Sigmoid colon (tissue), 7 donors: ENCODE measurements around the gene RFNG. TPM values are rescaled to one million over a fixed set of nuclear protein-coding genes. Genes with fewer than 3 reads are reported as not detected.

Experiments used
- DNase-seq: peaks from one replicate; pipeline ENCODE4 v3.0.0-alpha.2; 2019
- H3K27ac ChIP-seq, 4 donors: fragments of 200-600 bp; sonication (generic); one replicate each; pipeline ENCODE4 v1.5.1; 2016 to 2019; ENCODE audit warnings: mild to moderate bottlenecking in 1 of 4
- H3K27me3 ChIP-seq, 3 donors: fragments of 200-600 bp; sonication (generic); one replicate each; pipeline ENCODE4 v1.5.1; 2019; ENCODE audit warnings: mild to moderate bottlenecking in 1 of 3
- H3K36me3 ChIP-seq, 4 donors: fragments of 200-600 bp; sonication (generic); one replicate each; pipeline ENCODE4 v1.5.1; 2016 to 2019
- H3K4me1 ChIP-seq, 4 donors: fragments of 200-600 bp; sonication (generic); one replicate each; pipeline ENCODE4 v1.5.1; 2017 to 2019
- H3K4me3 ChIP-seq, 4 donors: fragments of 200-600 bp; sonication (generic); one replicate each; pipeline ENCODE4 v1.5.1; 2017 to 2019; ENCODE audit warnings: mild to moderate bottlenecking in 2 of 4, moderate library complexity in 1 of 4
- H3K9me3 ChIP-seq, 4 donors: fragments of 200-600 bp in 3 of 4; sonication (generic) in 3 of 4; one replicate each; pipeline versions ENCODE4 v1.5.1 to v1.6.1; 2013 to 2019
- EP300 ChIP-seq, 4 donors: sonication (generic); formaldehyde crosslinking; IDR thresholded peaks; one replicate each; pipeline ENCODE4 v1.6.1; 2017; ENCODE audit warnings: antibody characterized with exemption in 4 of 4
- POLR2A ChIP-seq, 2 donors: fragments of 450-650 bp; IDR thresholded peaks; one replicate each; pipeline ENCODE4 v1.6.1; 2016; ENCODE audit warnings: antibody characterized with exemption in 2 of 2, mild to moderate bottlenecking in 2 of 2, moderate library complexity in 2 of 2
- POLR2AphosphoS5 ChIP-seq, 4 donors: sonication (generic); formaldehyde crosslinking; IDR thresholded peaks; one replicate each; pipeline ENCODE4 v1.6.1; 2017; ENCODE audit warnings: antibody characterized with exemption in 4 of 4
- WGBS, 2 donors: extraction: QIAGEN DNeasy Blood & Tissue Kit; methylation state at CpG; one replicate each; pipeline ENCODE4 v1.1.7; 2013; 5-methylcytosine and 5-hydroxymethylcytosine counted together
- intact Hi-C: fragments of 100-400 bp; cut with DNase I; formaldehyde crosslinking; loops from one replicate; pipeline ENCODE4 v1.15.1; 2023
- polyA plus RNA-seq, 3 donors: library from polyadenylated mRNA; stranded (reverse); fragments of 200-250 nt; gene quantifications; one replicate each; pipeline ENCODE4 v1.2.3, GENCODE V29; 2013
- total RNA-seq, 4 donors: library from RNA; depleted of rRNA; stranded (reverse); fragments of >200 nt; gene quantifications; one replicate each; pipeline ENCODE4 v1.1.0, GENCODE V29; 2016
- TF ChIP-seq, protein P1 (sequence below), 4 experiments: fragments of 450-650 bp in 3 of 4; fragments of 200-600 bp in 1 of 4; IDR thresholded peaks; one replicate each; pipeline ENCODE4 v1.5.1; 2016 to 2019; ENCODE audit warnings: antibody characterized with exemption in 4 of 4, mild to moderate bottlenecking in 3 of 4, moderate library complexity in 2 of 4
- donor health status: healthy with polysubstance abuse.
- donor health status: Bipolar disorder and iron deficiency.
- donor health status: healthy.

Gene RFNG
- total and polyA plus RNA-seq, 7 donors, result 13.6 to 38.6 (median 33.5) TPM

DNA sequence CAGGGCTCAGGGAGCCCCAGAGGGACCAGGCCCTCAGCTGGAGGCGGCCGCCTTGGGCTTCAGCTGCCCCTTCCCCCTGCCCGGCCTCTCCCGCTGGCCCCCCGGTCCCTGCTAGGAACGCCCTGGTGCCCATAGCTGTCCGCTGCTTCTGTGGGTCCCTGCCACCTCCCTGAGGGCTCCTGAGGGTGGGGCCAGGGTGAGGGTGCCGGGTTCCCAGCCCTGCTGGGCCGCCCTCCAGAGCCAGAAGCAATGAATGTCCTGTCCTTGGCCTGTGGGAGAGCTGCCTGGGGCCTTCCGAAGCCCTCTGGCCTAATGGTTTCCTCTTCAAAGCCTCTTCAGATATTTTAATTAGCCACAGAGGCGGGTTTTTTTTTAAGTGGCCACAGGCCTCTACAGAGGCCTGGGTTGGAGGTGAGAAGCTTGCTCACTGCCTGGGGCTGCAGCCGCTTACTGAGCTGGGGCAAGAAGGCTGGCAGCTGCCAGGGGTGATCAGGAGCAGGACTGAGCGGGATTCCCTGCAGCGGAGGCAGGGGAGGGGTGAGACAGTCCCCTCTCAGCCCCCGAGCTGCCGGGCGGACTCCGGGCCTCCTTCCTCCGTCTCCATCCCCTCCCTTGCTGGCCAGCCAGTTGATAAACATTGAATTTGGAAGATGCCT is 38.8 kb downstream of the RFNG start:
- H3K4me3 ChIP-seq, result peak overlapping the region in 1 of 4 donors; percentile 6
- TF ChIP-seq POLR2A (IDR thresholded peaks at IDR 0.05) (no peak), POLR2AphosphoS5 (IDR thresholded peaks at IDR 0.05) (no peak), EP300 (IDR thresholded peaks at IDR 0.05) (no peak)
- TF ChIP-seq, protein P1, sequence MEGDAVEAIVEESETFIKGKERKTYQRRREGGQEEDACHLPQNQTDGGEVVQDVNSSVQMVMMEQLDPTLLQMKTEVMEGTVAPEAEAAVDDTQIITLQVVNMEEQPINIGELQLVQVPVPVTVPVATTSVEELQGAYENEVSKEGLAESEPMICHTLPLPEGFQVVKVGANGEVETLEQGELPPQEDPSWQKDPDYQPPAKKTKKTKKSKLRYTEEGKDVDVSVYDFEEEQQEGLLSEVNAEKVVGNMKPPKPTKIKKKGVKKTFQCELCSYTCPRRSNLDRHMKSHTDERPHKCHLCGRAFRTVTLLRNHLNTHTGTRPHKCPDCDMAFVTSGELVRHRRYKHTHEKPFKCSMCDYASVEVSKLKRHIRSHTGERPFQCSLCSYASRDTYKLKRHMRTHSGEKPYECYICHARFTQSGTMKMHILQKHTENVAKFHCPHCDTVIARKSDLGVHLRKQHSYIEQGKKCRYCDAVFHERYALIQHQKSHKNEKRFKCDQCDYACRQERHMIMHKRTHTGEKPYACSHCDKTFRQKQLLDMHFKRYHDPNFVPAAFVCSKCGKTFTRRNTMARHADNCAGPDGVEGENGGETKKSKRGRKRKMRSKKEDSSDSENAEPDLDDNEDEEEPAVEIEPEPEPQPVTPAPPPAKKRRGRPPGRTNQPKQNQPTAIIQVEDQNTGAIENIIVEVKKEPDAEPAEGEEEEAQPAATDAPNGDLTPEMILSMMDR (IDR thresholded peaks at IDR 0.05), result no peak
- no peak for DNase-seq
- H3K27ac ChIP-seq, result peak overlapping the region in 3 of 4 donors; percentile 87 to 90 (median 89)
- no peaks in the 10 kb centered on the region for H3K9me3 ChIP-seq
- no peaks in the 10 kb centered on the region for H3K27me3 ChIP-seq
- H3K4me1 ChIP-seq, result peaks cover 3 to 29% (median 25%) of the 10 kb centered on the region in 4 donors
- intact Hi-C loops, result no loop called here
- WGBS, 2 donors, result 84 to 92% methylated on average over 19 of the region's 19 CpGs
- peaks cover 0 to 13% (median 0%) of the 10 kb centered on the region in 4 donors for H3K36me3 ChIP-seq

DNA sequence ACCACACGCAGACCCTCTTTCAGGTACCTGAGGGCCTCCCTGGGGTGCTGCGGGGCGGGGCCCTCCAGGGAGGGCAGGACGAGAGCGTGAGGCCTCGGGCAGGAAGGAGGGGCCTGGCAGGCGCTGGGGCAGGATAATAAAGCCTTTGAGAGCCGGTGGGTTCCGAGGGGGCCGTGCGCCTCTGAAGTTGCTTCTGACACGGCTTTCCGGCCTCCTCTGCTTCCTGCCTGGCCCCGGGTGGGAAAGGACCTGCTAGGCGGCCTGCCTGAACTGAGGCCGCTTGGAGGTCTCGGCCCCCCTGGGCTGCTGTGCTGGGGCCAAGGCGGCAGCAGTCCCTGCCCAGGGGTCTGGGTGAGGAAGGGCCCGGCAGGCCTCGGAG is 39.4 kb downstream of the RFNG start:
- WGBS, 2 donors, result 79 to 83% methylated on average over 20 of the region's 20 CpGs
- no peaks in the 10 kb centered on the region for H3K27me3 ChIP-seq
- H3K4me3 ChIP-seq, result no peak overlapping the region
- H3K4me1 ChIP-seq, result peaks cover 3 to 35% (median 28%) of the 10 kb centered on the region in 4 donors
- H3K9me3 ChIP-seq, result no peaks in the 10 kb centered on the region
- intact Hi-C loops, result no loop called here
- peak overlapping the region in 3 of 4 donors; percentile 87 to 90 (median 89) for H3K27ac ChIP-seq
- TF ChIP-seq EP300 (IDR thresholded peaks at IDR 0.05), result no peak
- DNase-seq, result no peak
- peaks cover 0 to 7% (median 0%) of the 10 kb centered on the region in 4 donors for H3K36me3 ChIP-seq

- DNase-seq, result no peak
- intact Hi-C loops, result no loop called here
- Histone ChIP-seq H3K36me3 (peaks cover 0 to 6% (median 0%) of the 10 kb centered on the region in 4 donors), H3K9me3 (no peaks in the 10 kb centered on the region), H3K27ac (peak overlapping the region in 3 of 4 donors; percentile 87 to 90 (median 89)), H3K27me3 (no peaks in the 10 kb centered on the region), H3K4me1 (peaks cover 3 to 40% (median 32%) of the 10 kb centered on the region in 4 donors), H3K4me3 (no peak overlapping the region)
- no peak for TF ChIP-seq POLR2AphosphoS5 (IDR thresholded peaks at IDR 0.05)
- TF ChIP-seq POLR2A (IDR thresholded peaks at IDR 0.05), result no peak
- no peak for TF ChIP-seq EP300 (IDR thresholded peaks at IDR 0.05)
- TF ChIP-seq, protein P1 (IDR thresholded peaks at IDR 0.05), result no peak
- 91 to 92% methylated on average over 19 of the region's 19 CpGs for WGBS, 2 donors
Measured at GRCh38 chr17:82011617-82012187, 39.9 kb downstream of the RFNG start.

DNA sequence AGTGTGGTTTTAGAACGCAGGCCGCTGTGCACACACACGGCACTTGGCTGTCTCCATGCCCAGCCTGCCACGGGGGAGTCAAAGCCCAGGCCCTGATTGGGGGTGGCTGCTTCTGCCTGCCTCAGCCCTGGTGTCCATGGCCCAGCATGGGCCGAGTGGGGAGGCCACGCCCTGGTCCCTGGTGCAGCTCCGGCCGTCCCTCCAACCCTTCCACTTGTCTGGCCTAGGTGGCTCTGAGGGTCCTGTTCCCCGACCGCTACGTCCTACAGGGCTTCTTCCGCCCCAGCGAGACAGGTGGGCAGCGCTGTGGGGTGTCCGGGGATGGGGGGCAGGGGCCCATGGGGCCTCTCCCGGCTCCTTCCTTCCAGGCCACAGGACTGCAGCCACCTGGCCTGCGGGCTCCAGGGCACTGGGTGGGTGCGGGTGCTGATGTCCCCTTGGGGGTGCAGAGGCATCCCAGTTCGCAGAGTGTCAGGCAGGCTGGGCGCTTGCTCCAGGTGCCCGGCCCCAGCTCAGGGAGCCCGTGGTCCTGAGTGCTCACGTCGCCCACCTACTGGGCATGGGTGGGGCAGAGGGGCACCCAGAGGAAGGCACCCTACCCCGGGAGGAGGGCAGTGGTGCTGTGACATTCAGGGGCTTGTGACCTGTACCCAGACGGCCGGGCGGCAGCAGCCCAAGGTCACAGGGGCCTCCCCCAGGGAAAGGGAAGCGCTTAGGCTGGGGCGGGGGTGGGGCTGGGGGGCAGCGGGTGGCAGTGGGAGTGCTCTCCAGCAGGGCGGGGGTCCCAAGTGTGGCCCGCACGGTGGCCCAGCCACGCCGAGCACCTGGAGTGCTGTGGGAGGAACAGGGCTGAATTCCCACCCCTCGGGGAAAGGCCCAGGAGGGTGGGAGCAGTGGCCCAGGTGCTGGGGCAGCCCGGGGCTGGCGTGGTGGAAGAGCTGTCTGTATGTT is 40.8 kb downstream of the RFNG start:
- H3K9me3 ChIP-seq, result no peaks in the 10 kb centered on the region
- H3K27me3 ChIP-seq, result no peaks in the 10 kb centered on the region
- H3K36me3 ChIP-seq, result peaks cover 0 to 6% (median 0%) of the 10 kb centered on the region in 4 donors
- H3K4me1 ChIP-seq, result peaks cover 3 to 49% (median 41%) of the 10 kb centered on the region in 4 donors
- H3K27ac ChIP-seq, result no peak overlapping the region
- no peak for DNase-seq
- WGBS, 2 donors, result 93 to 95% methylated on average over 39 of the region's 39 CpGs
- intact Hi-C loops, result no loop called here
- no peak overlapping the region for H3K4me3 ChIP-seq
- no peak for TF ChIP-seq POLR2A (IDR thresholded peaks at IDR 0.05)
- TF ChIP-seq EP300 (IDR thresholded peaks at IDR 0.05), result no peak

DNA sequence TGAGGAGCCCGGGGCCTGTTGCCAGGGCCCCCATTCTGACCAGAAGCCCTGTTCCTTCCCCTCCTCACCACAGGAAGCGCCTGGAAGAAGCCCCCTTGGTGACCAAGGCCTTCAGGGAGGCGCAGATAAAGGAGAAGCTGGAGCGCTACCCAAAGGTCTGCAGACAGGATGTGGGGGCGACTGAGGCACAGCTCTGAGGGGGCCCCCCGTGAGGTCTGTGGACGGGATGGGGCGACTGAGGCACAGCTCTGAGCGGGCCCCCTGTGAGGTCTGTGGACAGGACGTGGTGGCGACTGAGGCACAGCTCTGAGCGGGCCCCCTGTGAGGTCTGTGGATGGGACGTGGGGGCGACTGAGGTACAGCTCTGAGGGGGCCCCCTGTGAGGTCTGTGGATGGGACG is 42.2 kb downstream of the RFNG start:
- intact Hi-C loops, result no loop called here
- TF ChIP-seq EP300 (IDR thresholded peaks at IDR 0.05), result no peak
- TF ChIP-seq POLR2AphosphoS5 (IDR thresholded peaks at IDR 0.05), result no peak
- TF ChIP-seq, protein P1 (IDR thresholded peaks at IDR 0.05), result no peak
- no peak for TF ChIP-seq POLR2A (IDR thresholded peaks at IDR 0.05)
- WGBS, 2 donors, result 84 to 92% methylated on average over 15 of the region's 15 CpGs

More for the DNA sequence above, 42.2 kb downstream of the RFNG start:
- Histone ChIP-seq H3K4me3 (no peak overlapping the region), H3K36me3 (peaks cover 0 to 6% (median 0%) of the 10 kb centered on the region in 4 donors), H3K4me1 (peaks cover 3 to 61% (median 53%) of the 10 kb centered on the region in 4 donors), H3K27ac (no peak overlapping the region), H3K27me3 (no peaks in the 10 kb centered on the region), H3K9me3 (no peaks in the 10 kb centered on the region)
- DNase-seq, result no peak
